HG03565 (cell line): ENCODE measurements around the gene PREB.
"Not testable (repeated sequence)": the region's sequence is repeated elsewhere in the genome, so short reads cannot be mapped to it uniquely, and the experiment has no call there.

Experiments
- ATAC-seq: cut with Tn5 transposase; IDR thresholded peaks from one replicate; pipeline ENCODE4 v1.9.1; 2021; ENCODE audit warnings: mild to moderate bottlenecking, moderate library complexity; ENCODE audit not compliant: unreplicated experiment

PREB gene

DNA sequence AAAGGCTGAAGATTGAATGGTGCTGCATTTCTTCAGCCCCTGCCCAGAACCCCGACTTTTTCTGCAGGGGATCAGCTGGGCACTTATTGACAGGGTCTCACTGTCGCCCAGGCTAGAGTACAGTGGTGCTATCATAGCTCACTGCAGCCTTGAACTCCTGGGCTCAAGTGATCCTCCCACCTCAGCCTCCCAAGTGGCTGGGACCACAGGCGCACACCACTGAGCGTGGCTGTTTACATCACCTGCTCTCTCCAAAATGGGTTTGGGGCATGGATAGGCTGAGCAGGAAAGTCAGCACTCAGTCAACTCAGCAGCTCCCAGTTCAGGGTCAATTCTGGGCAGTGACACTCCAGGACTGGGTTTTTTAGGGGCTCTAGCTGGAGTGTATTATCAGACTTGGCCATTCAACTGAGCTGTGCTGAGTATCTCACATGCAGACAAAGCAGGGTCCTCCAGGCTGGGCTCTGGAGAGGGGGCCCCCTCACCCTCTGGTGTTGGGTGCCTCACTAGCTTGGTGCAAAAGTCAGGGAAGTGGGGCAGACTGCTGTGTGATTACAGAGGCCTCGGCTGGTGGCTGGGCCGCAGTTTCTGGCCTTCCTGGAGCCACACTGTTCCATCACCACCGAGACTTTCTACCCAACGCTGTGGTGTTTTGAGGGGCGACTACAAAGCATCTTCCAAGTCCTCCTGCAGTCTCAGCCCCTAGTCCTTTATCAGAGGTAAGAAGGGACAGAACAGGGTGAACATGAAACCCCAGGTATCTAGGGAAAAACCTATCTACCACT is 6.4 kb downstream of the PREB start:
- no peak for ATAC-seq

- ATAC-seq: no peak
These were observed 8.2 kb downstream of the PREB start for GRCh38 chr2:27126252-27126710.

GRCh38 chr2:27125104-27125503 is 9.3 kb downstream of the PREB start:
- ATAC-seq: no peak

- ATAC-seq: no peak
These were observed 10.9 kb downstream of the PREB start, which contains the start of gene ABHD1 for GRCh38 chr2:27123302-27124150. Gene ABHD1, plus strand, starts transcription at chr2:27123815. Its CDS starts 134 bp downstream, at chr2:27123949.

DNA sequence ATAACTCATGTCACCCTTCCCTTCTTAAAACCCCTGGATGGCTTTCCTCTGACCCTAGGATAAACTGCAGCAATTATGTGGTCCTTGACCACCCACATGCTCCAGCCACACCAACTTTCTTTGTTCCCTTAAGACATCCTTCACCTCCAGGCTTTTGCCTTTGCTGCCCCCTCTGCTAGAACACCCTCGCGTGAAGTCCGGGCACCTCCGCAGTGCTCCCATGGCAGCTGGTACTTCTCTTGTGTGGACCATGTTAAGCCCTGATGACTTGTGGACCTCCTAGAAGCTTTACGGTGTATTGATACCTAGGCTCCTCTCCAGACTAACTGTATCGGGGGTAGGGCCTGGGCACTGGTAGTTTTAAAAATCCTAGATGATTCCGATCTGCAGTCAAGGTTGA is 11.6 kb downstream of the PREB start:
- ATAC-seq: no peak

GRCh38 chr2:27121906-27122305 is 12.5 kb downstream of the PREB start:
- no peak for ATAC-seq

GRCh38 chr2:27119330-27119670 is 15.1 kb downstream of the PREB start:
- not testable (repeated sequence) for ATAC-seq

DNA sequence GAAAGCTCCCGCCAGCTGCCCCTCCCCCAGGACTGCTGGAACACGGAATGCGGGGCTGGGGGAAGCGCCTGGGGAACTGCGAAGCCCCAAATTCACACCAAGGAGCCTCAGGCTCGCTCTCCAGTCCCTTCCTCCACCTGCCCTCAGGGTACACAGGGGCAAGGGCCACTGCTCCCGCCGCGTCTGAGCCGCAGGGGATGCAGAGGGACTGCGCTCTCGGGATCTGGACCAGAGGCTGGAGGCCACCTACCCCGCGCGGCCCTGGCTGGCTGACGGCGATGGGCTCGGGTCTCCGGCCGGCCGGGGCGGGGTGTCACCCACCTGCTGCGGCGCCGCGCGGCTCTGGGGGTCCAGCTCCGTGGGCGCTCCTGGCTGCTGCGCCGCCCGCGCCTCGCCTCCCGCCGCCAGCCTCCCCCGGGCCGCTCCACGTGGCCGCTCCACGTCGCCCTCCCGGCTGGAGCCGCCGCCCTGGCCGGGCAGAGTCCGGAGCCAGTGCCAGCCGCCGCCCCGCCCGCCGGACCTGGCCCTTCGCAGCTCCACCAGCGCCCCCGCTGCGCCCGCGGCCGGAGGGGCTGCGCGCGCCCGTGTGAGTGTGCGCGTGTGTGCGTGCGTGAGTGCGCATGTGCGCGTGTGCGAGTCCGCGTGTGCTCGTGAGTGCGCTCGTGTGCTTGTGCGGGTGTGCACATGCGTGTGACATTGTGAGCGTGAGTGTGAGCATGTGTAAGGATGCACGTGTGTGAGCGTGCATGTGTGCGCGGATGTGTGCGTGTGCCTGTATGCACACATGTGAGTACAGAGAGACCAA is 15.7 kb downstream of the PREB start, which contains the start of gene CGREF1:
Gene CGREF1, minus strand, starts transcription at position 604 of the 805 bp plus-strand sequence. CDS start 14,762 bp downstream, outside the sequence.
- no peak for ATAC-seq

GRCh38 chr2:27117995-27118524 is 16.4 kb downstream of the PREB start:
- no peak for ATAC-seq

DNA sequence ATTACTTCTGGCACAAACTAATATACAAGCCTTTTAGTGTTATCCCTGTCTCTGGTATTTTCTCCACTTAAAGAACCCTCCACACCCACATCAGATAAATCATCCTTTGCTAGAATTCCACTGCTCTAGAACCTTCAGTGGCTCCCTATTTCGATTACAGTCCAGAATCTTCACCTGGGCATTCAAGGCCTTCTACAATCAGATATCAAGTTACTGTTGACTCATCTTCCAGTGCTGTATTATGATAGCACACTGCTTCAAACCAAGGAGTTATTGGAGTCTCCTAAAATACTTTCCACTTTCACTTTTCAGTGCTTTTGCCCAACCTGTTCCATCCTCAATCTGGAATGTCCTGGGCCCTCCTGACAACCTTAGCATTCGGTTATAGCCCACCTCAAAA is 18.9 kb downstream of the PREB start:
- no peak for ATAC-seq

DNA sequence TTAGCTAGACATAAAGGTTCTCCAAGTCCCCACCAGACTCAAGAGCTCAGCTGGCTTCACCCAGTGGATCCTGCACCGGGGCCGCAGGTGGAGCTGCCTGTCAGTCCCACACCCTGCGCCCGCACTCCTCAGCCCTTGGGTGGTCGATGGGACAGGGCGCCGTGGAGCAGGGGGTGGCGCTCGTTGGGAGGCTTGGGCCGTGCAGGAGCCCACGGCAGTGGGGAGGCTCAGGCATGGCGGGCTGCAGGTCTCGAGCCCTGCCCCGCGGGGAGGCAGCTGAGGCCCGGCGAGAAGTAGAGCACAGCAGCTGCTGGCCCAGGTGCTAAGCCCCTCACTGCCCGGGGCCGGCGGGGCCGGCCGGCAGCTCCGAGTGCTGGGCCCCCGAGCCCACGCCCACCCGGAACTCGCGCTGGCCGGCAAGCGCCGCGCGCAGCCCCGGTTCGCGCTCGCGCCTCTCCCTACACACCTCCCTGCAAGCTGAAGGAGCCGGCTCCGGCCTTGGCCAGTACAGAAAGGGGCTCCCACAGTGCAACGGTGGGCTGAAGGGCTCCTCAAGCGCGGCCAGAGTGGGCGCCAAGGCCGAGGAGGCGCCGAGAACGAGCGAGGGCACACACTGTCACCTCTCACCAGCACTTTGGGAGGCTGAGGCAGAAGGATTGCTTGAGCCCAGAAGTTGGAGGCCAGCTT is 22.9 kb downstream of the PREB start:
- not testable (repeated sequence) for ATAC-seq

DNA sequence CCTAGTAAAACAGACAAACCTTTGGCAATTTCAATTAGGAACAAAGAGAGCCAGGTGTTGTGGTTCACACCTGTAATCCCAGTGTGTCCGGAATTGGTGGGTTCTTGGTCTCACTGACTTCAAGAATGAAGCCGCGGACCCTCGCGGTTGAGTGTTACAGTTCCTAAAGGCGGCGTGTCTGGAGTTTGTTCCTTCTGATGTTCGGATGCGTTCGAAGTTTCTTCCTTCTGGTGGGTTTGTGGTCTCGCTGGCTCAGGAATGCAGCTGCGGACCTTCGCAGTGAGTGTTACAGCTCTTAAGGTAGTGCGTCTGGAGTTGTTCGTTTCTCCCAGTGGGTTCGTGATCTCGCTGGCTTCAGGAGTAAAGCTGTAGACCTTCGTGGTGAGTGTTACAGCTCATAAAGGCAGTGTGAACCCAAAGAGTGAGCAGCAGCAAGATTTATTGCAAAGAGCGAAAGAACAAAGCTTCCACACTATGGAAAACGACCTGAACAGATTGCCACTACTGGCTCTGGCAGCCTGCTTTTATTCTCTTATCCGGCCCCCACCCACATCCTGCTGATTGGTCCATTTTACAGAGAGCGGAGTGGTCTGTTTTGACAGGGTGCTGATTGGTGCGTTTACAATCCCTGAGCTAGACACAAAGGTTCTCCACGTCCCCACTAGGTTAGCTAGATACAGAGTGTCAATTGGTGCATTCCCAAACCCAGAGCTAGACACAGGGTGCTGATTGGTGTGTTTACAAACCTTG is 23.7 kb downstream of the PREB start:
- not testable (repeated sequence) for ATAC-seq

DNA sequence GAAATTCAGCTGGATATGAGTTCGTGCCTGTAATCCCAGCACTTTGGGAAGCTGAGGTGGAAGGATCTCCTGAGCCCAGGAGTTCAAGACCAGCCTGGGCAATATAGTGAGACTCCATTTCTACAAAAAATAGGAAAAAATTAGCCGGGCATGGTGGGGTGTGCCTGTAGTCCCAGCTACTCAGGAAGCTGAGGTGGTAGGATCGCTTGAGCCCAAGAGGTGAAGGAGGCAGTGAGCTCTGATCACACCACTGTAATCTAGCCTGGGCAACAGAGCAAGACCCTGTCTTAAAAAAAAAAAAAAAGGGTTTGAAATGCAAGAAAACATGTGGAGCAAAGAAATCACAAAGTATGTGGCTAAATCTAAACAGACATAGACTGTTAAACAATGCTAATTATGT is 25.4 kb downstream of the PREB start:
- ATAC-seq: no peak

GRCh38 chr2:27108221-27108620 is 26.2 kb downstream of the PREB start:
- no peak for ATAC-seq

GRCh38 chr2:27105981-27106380 is 28.5 kb downstream of the PREB start:
- ATAC-seq: no peak

DNA sequence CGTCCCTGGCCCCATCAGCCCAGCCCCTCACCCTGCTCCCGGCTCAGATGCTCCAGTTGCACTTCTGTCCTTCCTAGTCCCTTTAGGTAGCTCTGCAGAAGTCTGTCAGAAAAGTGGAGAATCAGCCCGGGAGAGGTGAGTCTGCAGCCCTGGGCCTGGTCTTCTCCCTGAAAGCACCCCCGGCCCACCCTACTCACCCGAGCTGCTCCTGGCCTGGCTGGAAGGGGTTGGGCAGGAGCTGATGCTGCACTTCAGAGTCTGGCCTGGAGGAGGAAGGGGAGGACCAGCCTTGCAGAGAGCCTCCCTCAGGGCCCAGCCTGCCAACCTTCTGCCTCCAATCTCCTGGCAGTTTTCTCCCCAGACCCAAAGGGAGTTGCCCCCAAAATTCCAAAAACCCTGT is 32.1 kb downstream of the PREB start:
- ATAC-seq: no peak

DNA sequence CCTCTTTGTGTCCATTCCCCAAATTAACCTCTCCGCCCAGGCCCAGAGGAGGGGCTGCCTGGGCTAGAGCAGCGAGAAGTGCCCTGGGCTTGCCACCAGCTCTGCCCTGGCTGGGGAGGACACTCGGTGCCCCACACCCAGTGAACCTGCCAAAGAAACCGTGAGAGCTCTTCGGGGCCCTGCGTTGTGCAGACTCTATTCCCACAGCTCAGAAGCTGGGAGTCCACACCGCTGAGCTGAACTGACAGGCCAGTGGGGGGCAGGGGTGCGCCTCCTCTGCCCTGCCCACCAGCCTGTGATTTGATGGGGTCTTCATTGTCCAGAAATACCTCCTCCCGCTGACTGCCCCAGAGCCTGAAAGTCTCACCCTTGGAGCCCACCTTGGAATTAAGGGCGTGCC is 34.4 kb downstream of the PREB start:
- ATAC-seq: no peak

GRCh38 chr2:27099334-27099955 is 35.0 kb downstream of the PREB start:
- no peak for ATAC-seq

DNA sequence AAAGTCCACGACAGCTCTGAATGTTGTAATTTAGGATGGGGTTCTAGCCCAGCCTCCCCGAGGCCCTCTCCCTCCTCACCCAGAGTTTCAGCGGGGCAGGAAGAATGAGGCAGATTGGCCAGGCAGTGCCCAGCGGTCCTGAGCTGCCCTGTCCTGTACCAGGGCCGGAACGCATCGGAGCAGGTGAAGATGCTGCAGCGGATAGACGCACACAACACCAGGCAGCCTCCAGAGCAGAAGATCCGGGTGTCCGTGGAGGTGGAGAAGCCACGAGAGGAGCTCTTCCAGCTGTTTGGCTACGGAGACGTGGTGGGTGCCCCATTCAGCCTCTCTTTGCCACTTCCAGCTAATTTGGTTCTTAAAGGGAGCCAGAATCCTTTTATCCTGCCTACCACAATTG is 37.1 kb downstream of the PREB start:
- no peak for ATAC-seq
